ENCODE results near the gene LRCH3. TPM values are rescaled to one million over a fixed set of nuclear protein-coding genes. Genes with fewer than 3 reads are reported as not detected.
"Not testable (repeated sequence)": the region's sequence is repeated elsewhere in the genome, so short reads cannot be mapped to it uniquely, and the experiment has no call there.

Gene LRCH3
- total RNA-seq, 1 donor from 2014 or later: 99.0 TPM

GRCh38 chr3:197880491-197881269 is 89.6 kb downstream of the LRCH3 start:
- Histone ChIP-seq H3K9me3 (no peaks in the 10 kb centered on the region), H3K36me3 (peaks cover 0 to 29% of the 10 kb centered on the region in 2 donors), H3K4me1 (no peaks in the 10 kb centered on the region), H3K27me3 (no peaks in the 10 kb centered on the region), H3K4me3 (no peak overlapping the region), H3K27ac (no peak overlapping the region)
- TF ChIP-seq POLR2A (IDR thresholded peaks at IDR 0.05) (no peak), POLR2AphosphoS5 (IDR thresholded peaks at IDR 0.05; ENCODE audit: insufficient read depth in 1 of 2, low read depth in 1 of 2) (no peak), CTCF (IDR thresholded peaks at IDR 0.05) (no peak)
- DNase-seq (ENCODE audit: extremely low spot score in 2 of 2): no peak
- intact Hi-C loops (cut with DNase I): no loop called here

- no peak for TF ChIP-seq POLR2AphosphoS5 (IDR thresholded peaks at IDR 0.05; ENCODE audit: insufficient read depth in 1 of 2, low read depth in 1 of 2)
- TF ChIP-seq CTCF (IDR thresholded peaks at IDR 0.05): no peak
- no peak for TF ChIP-seq POLR2A (IDR thresholded peaks at IDR 0.05)
- no peaks in the 10 kb centered on the region for H3K4me1 ChIP-seq
- intact Hi-C loops (cut with DNase I): no loop called here
- no peak for DNase-seq (ENCODE audit: extremely low spot score in 2 of 2)
- H3K9me3 ChIP-seq: no peaks in the 10 kb centered on the region
- peaks cover 0 to 29% of the 10 kb centered on the region in 2 donors for H3K36me3 ChIP-seq
- H3K27me3 ChIP-seq: no peaks in the 10 kb centered on the region
- no peak overlapping the region for H3K4me3 ChIP-seq
- no peak overlapping the region for H3K27ac ChIP-seq
These were observed 90.4 kb downstream of the LRCH3 start for GRCh38 chr3:197881270-197881969.

DNA sequence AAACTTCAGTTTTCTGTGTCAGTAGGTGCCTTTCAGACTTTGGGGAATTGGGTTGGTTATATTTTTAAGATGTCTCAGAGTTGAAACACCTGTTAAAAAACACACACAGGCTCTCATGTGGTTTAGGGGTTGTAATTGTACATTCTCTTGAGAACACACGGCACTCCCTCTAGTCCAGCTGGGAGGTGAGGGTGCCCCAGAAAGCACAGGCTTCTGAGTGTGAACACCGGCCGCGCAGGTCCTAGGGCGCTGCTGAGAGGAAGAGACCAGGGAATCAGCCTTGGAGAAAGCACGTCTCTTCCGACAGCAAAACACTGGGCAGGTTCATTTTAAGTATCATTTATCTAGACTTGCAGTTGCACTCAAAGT is 90.9 kb downstream of the LRCH3 start:
- Histone ChIP-seq H3K4me1 (no peaks in the 10 kb centered on the region), H3K27me3 (no peaks in the 10 kb centered on the region), H3K4me3 (no peak overlapping the region), H3K9me3 (no peaks in the 10 kb centered on the region), H3K36me3 (peaks cover 0 to 29% of the 10 kb centered on the region in 2 donors), H3K27ac (no peak overlapping the region)
- TF ChIP-seq POLR2AphosphoS5 (IDR thresholded peaks at IDR 0.05; ENCODE audit: insufficient read depth in 1 of 2, low read depth in 1 of 2) (no peak), CTCF (IDR thresholded peaks at IDR 0.05) (no peak), POLR2A (IDR thresholded peaks at IDR 0.05) (no peak)
- DNase-seq (ENCODE audit: extremely low spot score in 2 of 2): no peak
- intact Hi-C loops (cut with DNase I): no loop called here

GRCh38 chr3:197882586-197882985 is 91.5 kb downstream of the LRCH3 start:
- H3K27ac ChIP-seq: no peak overlapping the region
- H3K27me3 ChIP-seq: no peaks in the 10 kb centered on the region
- H3K36me3 ChIP-seq: peaks cover 0 to 29% of the 10 kb centered on the region in 2 donors
- H3K9me3 ChIP-seq: no peaks in the 10 kb centered on the region
- DNase-seq (ENCODE audit: extremely low spot score in 2 of 2): no peak
- no peak for TF ChIP-seq POLR2AphosphoS5 (IDR thresholded peaks at IDR 0.05; ENCODE audit: insufficient read depth in 1 of 2, low read depth in 1 of 2)
- no peak for TF ChIP-seq POLR2A (IDR thresholded peaks at IDR 0.05)
- TF ChIP-seq CTCF (IDR thresholded peaks at IDR 0.05): no peak
- intact Hi-C loops (cut with DNase I): no loop called here
- no peaks in the 10 kb centered on the region for H3K4me1 ChIP-seq
- H3K4me3 ChIP-seq: no peak overlapping the region

DNA sequence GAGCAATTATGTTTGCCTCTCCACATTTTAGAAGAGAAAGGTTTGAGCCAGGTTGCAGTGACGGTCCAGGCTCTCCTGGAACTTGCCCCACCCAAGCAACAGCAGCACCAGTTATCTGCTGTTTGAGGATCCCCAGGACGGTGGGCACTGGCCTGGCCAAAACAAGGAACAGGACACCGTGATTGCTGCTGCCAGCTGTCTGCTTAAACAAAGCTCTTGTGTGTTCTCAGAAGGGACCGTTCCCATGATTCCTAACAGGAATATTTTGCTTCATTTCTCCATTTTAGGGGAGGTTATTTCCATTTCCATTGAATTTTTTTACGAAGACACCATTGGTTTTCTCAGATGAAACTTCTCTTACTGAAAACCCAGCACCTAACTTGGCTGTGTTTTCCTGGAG is 92.5 kb downstream of the LRCH3 start:
- DNase-seq (ENCODE audit: extremely low spot score in 2 of 2): no peak
- H3K4me1 ChIP-seq: no peaks in the 10 kb centered on the region
- H3K9me3 ChIP-seq: no peaks in the 10 kb centered on the region
- intact Hi-C loops (cut with DNase I): no loop called here
- no peak overlapping the region for H3K27ac ChIP-seq
- no peak for TF ChIP-seq POLR2A (IDR thresholded peaks at IDR 0.05)
- no peak overlapping the region for H3K4me3 ChIP-seq
- no peaks in the 10 kb centered on the region for H3K27me3 ChIP-seq
- H3K36me3 ChIP-seq: peaks cover 0 to 20% of the 10 kb centered on the region in 2 donors

DNA sequence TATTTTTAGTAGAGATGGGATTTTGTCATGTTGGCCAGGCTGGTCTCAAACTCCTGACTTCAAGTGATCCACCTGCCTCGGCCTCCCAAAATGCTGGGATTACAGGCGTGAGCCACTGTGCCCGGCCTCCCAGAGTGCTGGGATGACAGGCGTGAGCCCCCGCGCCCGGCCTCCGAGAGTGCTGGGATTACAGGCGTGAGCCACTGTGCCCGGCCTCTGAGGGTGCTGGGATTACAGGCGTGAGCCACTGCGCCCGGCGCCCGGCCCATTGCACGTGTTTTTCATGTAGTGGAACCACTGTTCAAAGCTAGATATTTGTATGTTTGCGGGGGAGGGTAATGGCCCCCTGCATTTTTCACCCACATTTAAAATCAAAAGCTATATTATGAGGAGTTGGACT is 93.3 kb downstream of the LRCH3 start:
- H3K4me3 ChIP-seq; H3K27me3 ChIP-seq; H3K9me3 ChIP-seq; H3K4me1 ChIP-seq; H3K27ac ChIP-seq; DNase-seq (ENCODE audit: extremely low spot score in 2 of 2); intact Hi-C loops (cut with DNase I): not testable (repeated sequence)
- H3K36me3 ChIP-seq: peaks cover 0 to 19% of the 10 kb centered on the region in 2 donors

- peaks cover 0 to 10% of the 10 kb centered on the region in 2 donors for H3K36me3 ChIP-seq
- intact Hi-C loops (cut with DNase I): not testable (repeated sequence)
These were observed 95.0 kb downstream of the LRCH3 start for GRCh38 chr3:197886052-197886451.

GRCh38 chr3:197887430-197888053 is 96.5 kb downstream of the LRCH3 start:
- DNase-seq (ENCODE audit: extremely low spot score in 2 of 2); H3K36me3 ChIP-seq; H3K27me3 ChIP-seq; H3K9me3 ChIP-seq; H3K27ac ChIP-seq; intact Hi-C loops (cut with DNase I); H3K4me3 ChIP-seq; H3K4me1 ChIP-seq: not testable (repeated sequence)

More at GRCh38 chr3:197886052-197886451, 95.0 kb downstream of the LRCH3 start:
- H3K27ac ChIP-seq; H3K27me3 ChIP-seq; H3K4me3 ChIP-seq; H3K9me3 ChIP-seq; DNase-seq (ENCODE audit: extremely low spot score in 2 of 2); H3K4me1 ChIP-seq: not testable (repeated sequence)

Measured in vagina (tissue), 2 donors.